Neural progenitor cell (in vitro differentiated cells): Measurements from ENCODE around the gene OMA1. TPM values are rescaled to one million over a fixed set of nuclear protein-coding genes. Genes with fewer than 3 reads are reported as not detected.

Source experiments
- DNase-seq: peaks from one replicate; pipeline ENCODE4 v3.0.0-alpha.2; 2016; ENCODE audit warnings: low spot score
- H2AFZ ChIP-seq: fragments of 200-600 bp; sonication (generic); replicated peaks from 2 replicates; pipeline ENCODE4 v1.6.1; 2016; ENCODE audit warnings: antibody characterized with exemption
- H3F3A ChIP-seq: fragments of 200-600 bp; sonication (generic); 2 replicates; pipeline ENCODE4 v1.6.1; 2016; ENCODE audit warnings: antibody characterized with exemption, low read depth
- H3K27ac ChIP-seq: fragments of 200-600 bp; sonication (generic); 2 replicates; pipeline ENCODE4 v1.5.1; 2016; ENCODE audit warnings: mild to moderate bottlenecking
- H3K27me3 ChIP-seq: fragments of 200-600 bp; sonication (generic); 2 replicates; pipeline ENCODE4 v1.6.1; 2016; ENCODE audit warnings: mild to moderate bottlenecking, moderate library complexity
- H3K36me3 ChIP-seq: fragments of 200-600 bp; sonication (generic); 2 replicates; pipeline ENCODE4 v1.5.1; 2016
- H3K4me1 ChIP-seq: fragments of 200-600 bp; sonication (generic); 2 replicates; pipeline ENCODE4 v1.6.1; 2016; ENCODE audit warnings: mixed run types
- H3K4me2 ChIP-seq: fragments of 200-600 bp; sonication (generic); 2 replicates; pipeline ENCODE4 v1.6.1; 2016
- H3K4me3 ChIP-seq: fragments of 200-600 bp; sonication (generic); 2 replicates; pipeline ENCODE4 v1.5.1; 2016
- H3K79me2 ChIP-seq: fragments of 200-600 bp; sonication (generic); 2 replicates; pipeline ENCODE4 v1.6.1; 2016; ENCODE audit warnings: low read depth
- H3K9ac ChIP-seq: fragments of 200-600 bp; sonication (generic); 2 replicates; pipeline ENCODE4 v1.6.1; 2016
- H3K9me3 ChIP-seq: fragments of 200-600 bp; sonication (generic); 2 replicates; pipeline ENCODE4 v1.5.1; 2016; ENCODE audit warnings: low read depth
- H4K20me1 ChIP-seq: fragments of 200-600 bp; sonication (generic); 2 replicates; pipeline ENCODE4 v1.6.1; 2016; ENCODE audit warnings: low read depth
- H3K27ac Mint-ChIP-seq: 3 replicates; pipeline ENCODE4 v1.8.0; 2021; ENCODE audit warnings: mixed read lengths
- H3K27me3 Mint-ChIP-seq: 2 replicates; pipeline ENCODE4 v1.8.0; 2022; ENCODE audit warnings: low read depth, mild to moderate bottlenecking, inconsistent platforms, moderate library complexity, mixed read lengths; ENCODE audit not compliant: insufficient read depth
- H3K36me3 Mint-ChIP-seq: 3 replicates; pipeline ENCODE4 v1.8.0; 2021; ENCODE audit warnings: mixed read lengths
- H3K4me1 Mint-ChIP-seq: 3 replicates; pipeline ENCODE4 v1.8.0; 2021; ENCODE audit warnings: mixed read lengths
- H3K4me3 Mint-ChIP-seq: 3 replicates; pipeline ENCODE4 v1.8.0; 2021; ENCODE audit warnings: mild to moderate bottlenecking, moderate library complexity, mixed read lengths
- H3K9me3 Mint-ChIP-seq: 3 replicates; pipeline ENCODE4 v1.8.0; 2020; ENCODE audit warnings: mixed read lengths
- EZH2 ChIP-seq: fragments of 200-600 bp; sonication (generic); IDR thresholded peaks from 2 replicates; pipeline ENCODE4 v1.6.1; 2017; ENCODE audit warnings: antibody characterized with exemption, mild to moderate bottlenecking, moderate library complexity
- EZH2phosphoT487 ChIP-seq: fragments of 200-600 bp; sonication (generic); IDR thresholded peaks from 2 replicates; pipeline ENCODE4 v1.6.1; 2017; ENCODE audit warnings: antibody characterized with exemption
- total RNA-seq: library from RNA; depleted of rRNA; stranded (reverse); fragments of >200 nt; gene quantifications from 2 replicates; pipeline ENCODE4 v1.2.3, GENCODE V29; 2015; ENCODE audit warnings: low replicate concordance
- TF ChIP-seq, protein P1 (sequence below): fragments of 200-600 bp; sonication (generic); IDR thresholded peaks from 2 replicates; pipeline ENCODE4 v1.5.1; 2017; ENCODE audit warnings: antibody characterized with exemption, mild to moderate bottlenecking

Gene OMA1
- total RNA-seq, 1 donor from 2014 or later = 19.8 TPM

DNA sequence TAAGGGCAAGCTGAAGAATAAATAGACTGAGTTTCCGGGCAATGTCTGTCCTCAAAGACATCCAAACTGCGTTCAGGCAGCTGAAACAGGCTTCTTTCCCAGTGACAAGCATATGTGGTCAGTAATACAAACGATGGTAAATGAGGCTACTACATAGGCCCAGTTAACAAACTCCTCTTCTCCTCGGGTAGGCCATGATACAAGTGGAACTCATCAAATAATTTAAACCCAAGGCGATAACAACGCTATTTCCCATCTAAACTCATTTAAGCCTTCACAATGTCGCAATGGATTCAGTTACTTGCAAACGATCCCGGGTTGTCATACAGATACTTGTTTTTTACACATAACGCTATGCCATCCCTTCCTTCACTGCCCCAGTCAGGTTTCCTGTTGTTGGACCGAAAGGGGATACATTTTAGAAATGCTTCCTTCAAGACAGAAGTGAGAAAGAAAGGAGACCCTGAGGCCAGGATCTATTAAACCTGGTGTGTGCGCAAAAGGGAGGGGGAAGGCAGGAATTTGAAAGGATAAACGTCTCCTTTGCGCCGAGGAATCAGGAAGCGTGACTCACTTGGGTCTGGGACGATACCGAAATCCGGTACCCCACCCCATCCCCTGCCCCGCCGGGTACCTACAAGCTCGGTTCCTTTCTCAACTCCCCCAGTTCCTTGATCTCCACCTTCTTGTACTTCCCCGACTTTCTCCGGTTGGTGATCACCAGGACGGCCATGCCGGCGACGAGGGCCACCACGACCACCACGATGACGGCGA is 29.2 kb upstream of the OMA1 start:
- no peak for TF ChIP-seq EZH2phosphoT487
- TF ChIP-seq, protein P1, sequence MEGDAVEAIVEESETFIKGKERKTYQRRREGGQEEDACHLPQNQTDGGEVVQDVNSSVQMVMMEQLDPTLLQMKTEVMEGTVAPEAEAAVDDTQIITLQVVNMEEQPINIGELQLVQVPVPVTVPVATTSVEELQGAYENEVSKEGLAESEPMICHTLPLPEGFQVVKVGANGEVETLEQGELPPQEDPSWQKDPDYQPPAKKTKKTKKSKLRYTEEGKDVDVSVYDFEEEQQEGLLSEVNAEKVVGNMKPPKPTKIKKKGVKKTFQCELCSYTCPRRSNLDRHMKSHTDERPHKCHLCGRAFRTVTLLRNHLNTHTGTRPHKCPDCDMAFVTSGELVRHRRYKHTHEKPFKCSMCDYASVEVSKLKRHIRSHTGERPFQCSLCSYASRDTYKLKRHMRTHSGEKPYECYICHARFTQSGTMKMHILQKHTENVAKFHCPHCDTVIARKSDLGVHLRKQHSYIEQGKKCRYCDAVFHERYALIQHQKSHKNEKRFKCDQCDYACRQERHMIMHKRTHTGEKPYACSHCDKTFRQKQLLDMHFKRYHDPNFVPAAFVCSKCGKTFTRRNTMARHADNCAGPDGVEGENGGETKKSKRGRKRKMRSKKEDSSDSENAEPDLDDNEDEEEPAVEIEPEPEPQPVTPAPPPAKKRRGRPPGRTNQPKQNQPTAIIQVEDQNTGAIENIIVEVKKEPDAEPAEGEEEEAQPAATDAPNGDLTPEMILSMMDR = no peak
- no peak for TF ChIP-seq EZH2
- Mint-ChIP-seq H3K4me3 (no peak overlapping the region), H3K36me3 (peaks cover 8% of the 10 kb centered on the region), H3K4me1 (peaks cover 23% of the 10 kb centered on the region), H3K27ac (no peak overlapping the region), H3K27me3 (peaks cover 26% of the 10 kb centered on the region), H3K9me3 (peaks cover 14% of the 10 kb centered on the region)
- no peak overlapping the region for H3K9ac ChIP-seq
- no peaks in the 10 kb centered on the region for H3K36me3 ChIP-seq
- no peak overlapping the region for H3K4me2 ChIP-seq
- H3K27ac ChIP-seq = no peak overlapping the region
- H3F3A ChIP-seq = peaks cover 6% of the 10 kb centered on the region
- H4K20me1 ChIP-seq = no peaks in the 10 kb centered on the region
- peaks cover 11% of the 10 kb centered on the region for H3K4me1 ChIP-seq
- H3K27me3 ChIP-seq = peaks cover 51% of the 10 kb centered on the region
- DNase-seq = no peak
- H2AFZ ChIP-seq = no peak overlapping the region
- H3K79me2 ChIP-seq = no peaks in the 10 kb centered on the region
- no peaks in the 10 kb centered on the region for H3K9me3 ChIP-seq
- no peak overlapping the region for H3K4me3 ChIP-seq

DNA sequence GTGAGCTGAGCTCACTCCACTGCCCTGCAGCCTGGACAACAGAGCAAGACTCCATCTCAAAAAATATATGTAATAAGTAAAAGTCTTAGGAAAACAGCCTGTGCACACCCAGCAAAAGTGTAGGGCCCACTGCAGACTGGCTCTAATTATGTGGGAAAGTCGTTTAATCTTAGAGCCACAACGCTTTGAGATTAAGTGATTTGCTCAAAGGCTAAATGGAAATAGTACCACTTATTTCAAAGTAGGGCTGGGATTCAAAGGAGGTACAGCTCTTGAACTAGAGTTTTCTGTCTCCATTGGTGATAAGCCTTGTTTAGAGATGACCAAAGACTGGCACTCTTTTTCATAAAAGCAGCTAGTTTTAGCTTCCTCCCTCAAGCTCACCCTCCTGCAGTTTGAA is 28.3 kb upstream of the OMA1 start:
- no peak overlapping the region for H3K27ac ChIP-seq
- H3F3A ChIP-seq = peaks cover 6% of the 10 kb centered on the region
- peaks cover 51% of the 10 kb centered on the region for H3K27me3 ChIP-seq
- Mint-ChIP-seq H3K9me3 (peaks cover 16% of the 10 kb centered on the region), H3K36me3 (peaks cover 8% of the 10 kb centered on the region), H3K27me3 (peaks cover 29% of the 10 kb centered on the region), H3K27ac (no peak overlapping the region), H3K4me3 (no peak overlapping the region), H3K4me1 (peaks cover 30% of the 10 kb centered on the region)
- no peaks in the 10 kb centered on the region for H4K20me1 ChIP-seq
- H3K4me1 ChIP-seq = peaks cover 11% of the 10 kb centered on the region
- H3K36me3 ChIP-seq = no peaks in the 10 kb centered on the region
- no peak overlapping the region for H3K4me2 ChIP-seq
- H3K79me2 ChIP-seq = no peaks in the 10 kb centered on the region
- no peaks in the 10 kb centered on the region for H3K9me3 ChIP-seq
- no peak for DNase-seq
- H3K9ac ChIP-seq = no peak overlapping the region
- H3K4me3 ChIP-seq = no peak overlapping the region
- no peak overlapping the region for H2AFZ ChIP-seq
- TF ChIP-seq, protein P1 = no peak

GRCh38 chr1:58573705-58574591 is 27.4 kb upstream of the OMA1 start:
- Mint-ChIP-seq H3K4me1 (peaks cover 30% of the 10 kb centered on the region), H3K27ac (no peak overlapping the region)

More at GRCh38 chr1:58573705-58574591, 27.4 kb upstream of the OMA1 start:
- Histone ChIP-seq H3K9me3 (no peaks in the 10 kb centered on the region), H3K4me3 (no peak overlapping the region), H3K4me2 (no peak overlapping the region), H3K4me1 (peaks cover 11% of the 10 kb centered on the region), H3F3A (peaks cover 6% of the 10 kb centered on the region), H3K36me3 (no peaks in the 10 kb centered on the region), H4K20me1 (no peaks in the 10 kb centered on the region), H3K79me2 (no peaks in the 10 kb centered on the region), H3K27me3 (peaks cover 43% of the 10 kb centered on the region), H3K9ac (no peak overlapping the region), H3K27ac (no peak overlapping the region), H2AFZ (no peak overlapping the region)
- H3K36me3 Mint-ChIP-seq = peaks cover 8% of the 10 kb centered on the region
- H3K9me3 Mint-ChIP-seq = peaks cover 13% of the 10 kb centered on the region
- no peak overlapping the region for H3K4me3 Mint-ChIP-seq
- H3K27me3 Mint-ChIP-seq = peaks cover 27% of the 10 kb centered on the region
- no peak for DNase-seq
- TF ChIP-seq, protein P1 = no peak
- no peak for TF ChIP-seq EZH2
- TF ChIP-seq EZH2phosphoT487 = no peak
